ENCODE results near the gene EPOP. TPM values are rescaled to one million over a fixed set of nuclear protein-coding genes. Genes with fewer than 3 reads are reported as not detected.
"Not testable (repeated sequence)": the region's sequence is repeated elsewhere in the genome, so short reads cannot be mapped to it uniquely, and the experiment has no call there.

EPOP gene
- total RNA-seq, 1 experiment from 2014 or later, result 0.29 TPM

- Histone ChIP-seq H3K36me3 (no peaks in the 10 kb centered on the region), H3K4me1 (replicated peaks) (no peaks in the 10 kb centered on the region), H3K9me3 (replicated peaks) (no peaks in the 10 kb centered on the region), H3K27ac (no peak overlapping the region), H3K4me3 (no peak overlapping the region), H3K27me3 (replicated peaks) (peaks cover 10% of the 10 kb centered on the region; the same call in 1 of the 2 replicates)
- no peak for DNase-seq (ENCODE audit: low read depth in 1 of 2, low spot score in 2 of 2)
These were observed 15.9 kb downstream of the EPOP start for GRCh38 chr17:38658741-38659345.

GRCh38 chr17:38657824-38658740 is 16.7 kb downstream of the EPOP start:
- Histone ChIP-seq H3K36me3 (no peaks in the 10 kb centered on the region), H3K4me1 (replicated peaks) (no peaks in the 10 kb centered on the region)

GRCh38 chr17:38656959-38657823 is 17.6 kb downstream of the EPOP start:
- DNase-seq (ENCODE audit: low read depth in 1 of 2, low spot score in 2 of 2), result no peak
- Histone ChIP-seq H3K27me3 (replicated peaks) (peaks cover 14% of the 10 kb centered on the region; the same call in 1 of the 2 replicates), H3K27ac (no peak overlapping the region), H3K4me3 (no peak overlapping the region), H3K9me3 (replicated peaks) (no peaks in the 10 kb centered on the region), H3K4me1 (replicated peaks) (no peaks in the 10 kb centered on the region), H3K36me3 (no peaks in the 10 kb centered on the region)

More at GRCh38 chr17:38657824-38658740, 16.7 kb downstream of the EPOP start:
- Histone ChIP-seq H3K4me3 (no peak overlapping the region), H3K9me3 (replicated peaks) (no peaks in the 10 kb centered on the region), H3K27ac (no peak overlapping the region), H3K27me3 (replicated peaks) (peaks cover 14% of the 10 kb centered on the region; the same call in 1 of the 2 replicates)
- no peak for DNase-seq (ENCODE audit: low read depth in 1 of 2, low spot score in 2 of 2)

GRCh38 chr17:38654411-38655398 is 20.1 kb downstream of the EPOP start:
- DNase-seq (ENCODE audit: low read depth in 1 of 2, low spot score in 2 of 2), result no peak
- peaks cover 17% of the 10 kb centered on the region; the same call in 1 of the 2 replicates for H3K27me3 ChIP-seq (replicated peaks)
- H3K4me3 ChIP-seq, result no peak overlapping the region
- no peaks in the 10 kb centered on the region for H3K36me3 ChIP-seq
- H3K27ac ChIP-seq, result no peak overlapping the region
- H3K9me3 ChIP-seq (replicated peaks), result no peaks in the 10 kb centered on the region
- H3K4me1 ChIP-seq (replicated peaks), result no peaks in the 10 kb centered on the region

GRCh38 chr17:38653679-38654078 is 21.1 kb downstream of the EPOP start:
- no peak overlapping the region for H3K27ac ChIP-seq
- no peak for DNase-seq (ENCODE audit: low read depth in 1 of 2, low spot score in 2 of 2)
- no peaks in the 10 kb centered on the region for H3K4me1 ChIP-seq (replicated peaks)
- peaks cover 17% of the 10 kb centered on the region; the same call in 1 of the 2 replicates for H3K27me3 ChIP-seq (replicated peaks)
- H3K9me3 ChIP-seq (replicated peaks), result no peaks in the 10 kb centered on the region
- H3K36me3 ChIP-seq, result no peaks in the 10 kb centered on the region
- no peak overlapping the region for H3K4me3 ChIP-seq

- Histone ChIP-seq H3K4me3 (no peak overlapping the region), H3K4me1 (replicated peaks) (no peaks in the 10 kb centered on the region), H3K9me3 (replicated peaks) (no peaks in the 10 kb centered on the region), H3K27me3 (replicated peaks) (peaks cover 17% of the 10 kb centered on the region; the same call in 1 of the 2 replicates), H3K36me3 (no peaks in the 10 kb centered on the region), H3K27ac (no peak overlapping the region)
- DNase-seq (ENCODE audit: low read depth in 1 of 2, low spot score in 2 of 2), result no peak
These were observed 21.5 kb downstream of the EPOP start for GRCh38 chr17:38653230-38653629.

GRCh38 chr17:38650653-38651173 is 24.0 kb downstream of the EPOP start:
- H3K4me3 ChIP-seq; H3K9me3 ChIP-seq (replicated peaks); H3K4me1 ChIP-seq (replicated peaks); H3K27ac ChIP-seq; H3K36me3 ChIP-seq; DNase-seq (ENCODE audit: low read depth in 1 of 2, low spot score in 2 of 2): not testable (repeated sequence)
- H3K27me3 ChIP-seq (replicated peaks), result peaks cover 21% of the 10 kb centered on the region; the same call in 1 of the 2 replicates

- Histone ChIP-seq H3K27ac (no peak overlapping the region), H3K36me3 (no peaks in the 10 kb centered on the region), H3K4me3 (no peak overlapping the region), H3K4me1 (replicated peaks) (no peaks in the 10 kb centered on the region), H3K27me3 (replicated peaks) (peaks cover 15% of the 10 kb centered on the region; the same call in 1 of the 2 replicates), H3K9me3 (replicated peaks) (no peaks in the 10 kb centered on the region)
- no peak for DNase-seq (ENCODE audit: low read depth in 1 of 2, low spot score in 2 of 2)
These were observed 36.8 kb downstream of the EPOP start for GRCh38 chr17:38637951-38638350.

- Histone ChIP-seq H3K4me1 (replicated peaks) (no peaks in the 10 kb centered on the region), H3K36me3 (no peaks in the 10 kb centered on the region), H3K9me3 (replicated peaks) (no peaks in the 10 kb centered on the region), H3K27ac (no peak overlapping the region), H3K4me3 (no peak overlapping the region), H3K27me3 (replicated peaks) (peaks cover 7% of the 10 kb centered on the region; the same call in 1 of the 2 replicates)
- no peak for DNase-seq (ENCODE audit: low read depth in 1 of 2, low spot score in 2 of 2)
These were observed 38.7 kb downstream of the EPOP start for GRCh38 chr17:38636054-38636453.

- Histone ChIP-seq H3K4me3 (no peak overlapping the region), H3K27ac (no peak overlapping the region), H3K27me3 (replicated peaks) (no peaks in the 10 kb centered on the region), H3K4me1 (replicated peaks) (no peaks in the 10 kb centered on the region), H3K36me3 (no peaks in the 10 kb centered on the region), H3K9me3 (replicated peaks) (no peaks in the 10 kb centered on the region)
- DNase-seq (ENCODE audit: low read depth in 1 of 2, low spot score in 2 of 2), result no peak
These were observed 42.4 kb downstream of the EPOP start for GRCh38 chr17:38632334-38632733.

- DNase-seq (ENCODE audit: low read depth in 1 of 2, low spot score in 2 of 2), result no peak
- Histone ChIP-seq H3K4me3 (no peak overlapping the region), H3K36me3 (no peaks in the 10 kb centered on the region), H3K27ac (no peak overlapping the region), H3K4me1 (replicated peaks) (no peaks in the 10 kb centered on the region), H3K9me3 (replicated peaks) (no peaks in the 10 kb centered on the region), H3K27me3 (replicated peaks) (peaks cover 3% of the 10 kb centered on the region; the same call in 1 of the 2 replicates)
These were observed 46.3 kb downstream of the EPOP start for GRCh38 chr17:38628441-38628840.

- Histone ChIP-seq H3K27me3 (replicated peaks) (peaks cover 3% of the 10 kb centered on the region; the same call in 1 of the 2 replicates), H3K36me3 (no peaks in the 10 kb centered on the region), H3K4me3 (no peak overlapping the region), H3K4me1 (replicated peaks) (no peaks in the 10 kb centered on the region), H3K27ac (no peak overlapping the region), H3K9me3 (replicated peaks) (no peaks in the 10 kb centered on the region)
- no peak for DNase-seq (ENCODE audit: low read depth in 1 of 2, low spot score in 2 of 2)
These were observed 46.8 kb downstream of the EPOP start for GRCh38 chr17:38627957-38628356.

Measured in SJSA1 (cell line).